Measurements from ENCODE around the gene PLA2G1B. TPM values are rescaled to one million over a fixed set of nuclear protein-coding genes. Genes with fewer than 3 reads are reported as not detected.

Gene PLA2G1B
- total RNA-seq, 1 donor from 2014 or later: 0.42 TPM

- no peak for TF ChIP-seq CTCF (IDR thresholded peaks at IDR 0.05)
- Mint-ChIP-seq H3K4me3 (ENCODE audit: unreplicated experiment) (peak overlapping the region; percentile 31), H3K27ac (ENCODE audit: unreplicated experiment) (no peak overlapping the region), H3K27me3 (ENCODE audit: low read depth) (no peaks in the 10 kb centered on the region), H3K36me3 (ENCODE audit: low read depth) (no peaks in the 10 kb centered on the region), H3K4me1 (ENCODE audit: low read depth) (peaks cover 16% of the 10 kb centered on the region), H3K9me3 (ENCODE audit: low read depth) (no peaks in the 10 kb centered on the region)
- no peak for DNase-seq (ENCODE audit: low spot score)
Measured at GRCh38 chr12:120290609-120291305, 36.8 kb downstream of the PLA2G1B start.

GRCh38 chr12:120287491-120287890 is 40.1 kb downstream of the PLA2G1B start:
- no peak overlapping the region for H3K4me3 Mint-ChIP-seq (ENCODE audit: unreplicated experiment)
- no peak for DNase-seq (ENCODE audit: low spot score)
- H3K36me3 Mint-ChIP-seq (ENCODE audit: low read depth): no peaks in the 10 kb centered on the region
- H3K9me3 Mint-ChIP-seq (ENCODE audit: low read depth): no peaks in the 10 kb centered on the region
- no peak overlapping the region for H3K27ac Mint-ChIP-seq (ENCODE audit: unreplicated experiment)
- H3K27me3 Mint-ChIP-seq (ENCODE audit: low read depth): no peaks in the 10 kb centered on the region
- TF ChIP-seq CTCF (IDR thresholded peaks at IDR 0.05): no peak
- H3K4me1 Mint-ChIP-seq (ENCODE audit: low read depth): peaks cover 19% of the 10 kb centered on the region

- H3K36me3 Mint-ChIP-seq (ENCODE audit: low read depth): no peaks in the 10 kb centered on the region
- H3K4me3 Mint-ChIP-seq (ENCODE audit: unreplicated experiment): peak overlapping the region; percentile 5
- H3K27me3 Mint-ChIP-seq (ENCODE audit: low read depth): no peaks in the 10 kb centered on the region
- no peaks in the 10 kb centered on the region for H3K9me3 Mint-ChIP-seq (ENCODE audit: low read depth)
- no peak for DNase-seq (ENCODE audit: low spot score)
- H3K4me1 Mint-ChIP-seq (ENCODE audit: low read depth): peaks cover 19% of the 10 kb centered on the region
- no peak for TF ChIP-seq CTCF (IDR thresholded peaks at IDR 0.05)
- H3K27ac Mint-ChIP-seq (ENCODE audit: unreplicated experiment): peak overlapping the region; percentile 72
Measured at GRCh38 chr12:120286768-120287490, 40.6 kb downstream of the PLA2G1B start.

- H3K36me3 Mint-ChIP-seq (ENCODE audit: low read depth): no peaks in the 10 kb centered on the region
- TF ChIP-seq CTCF (IDR thresholded peaks at IDR 0.05): no peak
- DNase-seq (ENCODE audit: low spot score): no peak
- H3K4me1 Mint-ChIP-seq (ENCODE audit: low read depth): peaks cover 19% of the 10 kb centered on the region
- H3K4me3 Mint-ChIP-seq (ENCODE audit: unreplicated experiment): no peak overlapping the region
- H3K27ac Mint-ChIP-seq (ENCODE audit: unreplicated experiment): no peak overlapping the region
- no peaks in the 10 kb centered on the region for H3K27me3 Mint-ChIP-seq (ENCODE audit: low read depth)
- no peaks in the 10 kb centered on the region for H3K9me3 Mint-ChIP-seq (ENCODE audit: low read depth)
Measured at GRCh38 chr12:120284381-120284780, 43.2 kb downstream of the PLA2G1B start.

GRCh38 chr12:120283318-120283717 is 44.3 kb downstream of the PLA2G1B start:
- Mint-ChIP-seq H3K36me3 (ENCODE audit: low read depth) (no peaks in the 10 kb centered on the region), H3K9me3 (ENCODE audit: low read depth) (no peaks in the 10 kb centered on the region)

More at GRCh38 chr12:120283318-120283717, 44.3 kb downstream of the PLA2G1B start:
- Mint-ChIP-seq H3K27me3 (ENCODE audit: low read depth) (no peaks in the 10 kb centered on the region), H3K4me1 (ENCODE audit: low read depth) (peaks cover 19% of the 10 kb centered on the region), H3K27ac (ENCODE audit: unreplicated experiment) (no peak overlapping the region), H3K4me3 (ENCODE audit: unreplicated experiment) (no peak overlapping the region)
- DNase-seq (ENCODE audit: low spot score): no peak
- TF ChIP-seq CTCF (IDR thresholded peaks at IDR 0.05): no peak
